KMS-11 (cell line): Measurements from ENCODE around the gene TBC1D22B.

Experiments
- H2AFZ ChIP-seq: fragments of 200-600 bp; sonication (generic); 2 replicates; pipeline ENCODE4 v1.6.1; 2016; ENCODE audit warnings: antibody characterized with exemption, mixed run types, low read depth
- H3K27ac ChIP-seq: fragments of 200-600 bp; sonication (generic); 2 replicates; pipeline ENCODE4 v1.6.1; 2016; ENCODE audit warnings: mild to moderate bottlenecking, mixed run types
- H3K27me3 ChIP-seq: fragments of 200-600 bp; sonication (generic); 2 replicates; pipeline ENCODE4 v1.6.1; 2017; ENCODE audit warnings: mild to moderate bottlenecking, low read depth, mixed run types, moderate library complexity; ENCODE audit not compliant: insufficient read depth
- H3K36me3 ChIP-seq: fragments of 200-600 bp; sonication (generic); 2 replicates; pipeline ENCODE4 v1.6.1; 2017; ENCODE audit warnings: mild to moderate bottlenecking, mixed run types; ENCODE audit not compliant: insufficient read depth
- H3K4me1 ChIP-seq: fragments of 200-600 bp; sonication (generic); 2 replicates; pipeline ENCODE4 v1.6.1; 2016; ENCODE audit warnings: mild to moderate bottlenecking, low read depth, mixed run types; ENCODE audit not compliant: poor library complexity, severe bottlenecking
- H3K4me2 ChIP-seq: fragments of 200-600 bp; sonication (generic); 2 replicates; pipeline ENCODE4 v1.7.0; 2016; ENCODE audit warnings: mild to moderate bottlenecking, mixed run types
- H3K4me3 ChIP-seq: fragments of 200-600 bp; sonication (generic); IDR thresholded peaks from 2 replicates; pipeline ENCODE4 v1.6.1; 2017; ENCODE audit warnings: low read depth, low read length, mixed read lengths; ENCODE audit not compliant: insufficient read depth
- H3K79me2 ChIP-seq: fragments of 200-600 bp; sonication (generic); 2 replicates; pipeline ENCODE4 v1.6.1; 2016; ENCODE audit warnings: low read depth, mixed run types; ENCODE audit not compliant: insufficient read depth
- H3K9ac ChIP-seq: fragments of 200-600 bp; sonication (generic); 2 replicates; pipeline ENCODE4 v1.6.1; 2016; ENCODE audit warnings: mild to moderate bottlenecking, mixed run types
- H4K20me1 ChIP-seq: fragments of 200-600 bp; sonication (generic); 2 replicates; pipeline ENCODE4 v1.6.1; 2016; ENCODE audit warnings: mild to moderate bottlenecking, mixed run types; ENCODE audit not compliant: insufficient read depth
- CTCF ChIP-seq: fragments of 200-600 bp; sonication (generic); conservative IDR thresholded peaks from 2 replicates; pipeline ENCODE4 v1.6.1; 2017; ENCODE audit warnings: low read depth, mild to moderate bottlenecking, antibody characterized with exemption, low read length, moderate library complexity, mixed read lengths

TBC1D22B gene

GRCh38 chr6:37259191-37259590 is 1.6 kb downstream of the TBC1D22B start:
- H4K20me1 ChIP-seq = no peaks in the 10 kb centered on the region
- peak overlapping the region; percentile 63 for H3K4me2 ChIP-seq
- H3K27me3 ChIP-seq = peaks cover 5% of the 10 kb centered on the region; the same call in 1 of the 2 replicates
- H3K4me1 ChIP-seq = peaks cover 41% of the 10 kb centered on the region
- H3K79me2 ChIP-seq = peaks cover 9% of the 10 kb centered on the region; the same call in 1 of the 2 replicates
- no peaks in the 10 kb centered on the region for H3K36me3 ChIP-seq
- H3K9ac ChIP-seq = no peak overlapping the region
- no peak overlapping the region for H2AFZ ChIP-seq
- no peak for TF ChIP-seq CTCF
- H3K4me3 ChIP-seq = no peak overlapping the region
- H3K27ac ChIP-seq = no peak overlapping the region

- Histone ChIP-seq H3K27ac (peak overlapping the region; percentile 1; the same call in 1 of the 2 replicates), H3K36me3 (no peaks in the 10 kb centered on the region), H3K27me3 (peaks cover 5% of the 10 kb centered on the region; the same call in 1 of the 2 replicates), H3K4me2 (peak overlapping the region; percentile 63), H3K4me1 (peaks cover 41% of the 10 kb centered on the region), H3K79me2 (peaks cover 9% of the 10 kb centered on the region; the same call in 1 of the 2 replicates), H3K9ac (no peak overlapping the region), H4K20me1 (no peaks in the 10 kb centered on the region), H3K4me3 (no peak overlapping the region), H2AFZ (no peak overlapping the region)
- no peak for TF ChIP-seq CTCF
Measured at GRCh38 chr6:37260040-37260439, 2.5 kb downstream of the TBC1D22B start.

- Histone ChIP-seq H3K4me3 (no peak overlapping the region), H3K27me3 (peaks cover 5% of the 10 kb centered on the region; the same call in 1 of the 2 replicates), H3K4me1 (peaks cover 41% of the 10 kb centered on the region), H2AFZ (no peak overlapping the region), H4K20me1 (no peaks in the 10 kb centered on the region), H3K36me3 (no peaks in the 10 kb centered on the region), H3K27ac (peak overlapping the region; percentile 1; the same call in 1 of the 2 replicates), H3K9ac (no peak overlapping the region), H3K4me2 (peak overlapping the region; percentile 63), H3K79me2 (peaks cover 9% of the 10 kb centered on the region; the same call in 1 of the 2 replicates)
- no peak for TF ChIP-seq CTCF
Measured at GRCh38 chr6:37260444-37260843, 2.9 kb downstream of the TBC1D22B start.

- Histone ChIP-seq H3K4me1 (peaks cover 41% of the 10 kb centered on the region), H3K9ac (no peak overlapping the region), H2AFZ (no peak overlapping the region), H3K79me2 (peaks cover 9% of the 10 kb centered on the region; the same call in 1 of the 2 replicates), H4K20me1 (no peaks in the 10 kb centered on the region), H3K27ac (no peak overlapping the region), H3K4me2 (no peak overlapping the region; the same call in 1 of the 2 replicates), H3K4me3 (no peak overlapping the region), H3K27me3 (peaks cover 2% of the 10 kb centered on the region; the same call in 1 of the 2 replicates), H3K36me3 (no peaks in the 10 kb centered on the region)
- no peak for TF ChIP-seq CTCF
Measured at GRCh38 chr6:37261198-37261597, 3.6 kb downstream of the TBC1D22B start.
